ENCODE data around the gene NINJ2.

- TF ChIP-seq EZH2 (IDR thresholded peaks at IDR 0.05; ENCODE audit: borderline replicate concordance, low read depth, low read length, severe bottlenecking) (no peak), CTCF (IDR thresholded peaks at IDR 0.05; ENCODE audit: borderline replicate concordance, extremely low read depth, low read length, poor library complexity, severe bottlenecking) (no peak)
Observed at GRCh38 chr12:659090-659683, 4.1 kb downstream of the NINJ2 start.

All from DND-41 (cell line).